ENCODE results near the gene RIN3.
"Not testable (repeated sequence)": the region's sequence is repeated elsewhere in the genome, so short reads cannot be mapped to it uniquely, and the experiment has no call there.

Gene RIN3

DNA sequence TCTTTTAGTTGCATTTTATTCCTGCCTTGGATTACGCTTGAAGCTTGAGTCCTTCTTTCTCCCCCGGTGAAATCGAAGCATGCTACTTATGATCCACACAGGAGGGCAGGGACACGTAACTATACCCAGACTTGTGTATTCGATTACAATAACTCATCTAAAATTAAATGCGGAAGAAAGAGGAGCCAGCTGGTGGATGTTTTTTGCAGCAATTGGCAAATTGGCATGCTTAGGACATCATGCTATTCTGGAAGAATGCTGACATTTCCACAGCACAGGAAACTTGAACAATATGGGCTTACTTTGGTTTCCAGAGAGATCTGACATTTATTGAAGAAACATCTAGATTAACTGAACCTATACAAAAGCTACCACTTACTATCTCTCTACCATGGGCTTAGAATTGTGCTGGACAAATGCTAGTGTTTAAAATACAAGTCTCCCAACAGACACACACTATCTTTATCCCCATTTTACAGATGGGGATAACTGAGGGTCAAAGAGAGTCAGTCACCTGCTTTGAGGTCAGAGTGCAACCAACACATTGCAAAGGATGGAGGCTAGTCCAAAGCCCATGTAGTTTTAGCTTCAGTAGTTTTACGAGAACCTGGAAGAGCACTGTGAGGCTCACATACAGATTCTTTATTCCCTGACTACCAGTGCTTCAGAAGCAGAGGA lies 198.5 kb downstream of the RIN3 start:
- H3K9ac ChIP-seq = no peak overlapping the region
- TF ChIP-seq Cebpa-rat (IDR thresholded peaks at IDR 0.05) = no peak
- no peaks in the 10 kb centered on the region for H3K9me3 ChIP-seq (replicated peaks in 1 of 11)
- H3K4me3 ChIP-seq = no peak overlapping the region
- peaks cover 8 to 49% (median 9%) of the 10 kb centered on the region in 10 experiments; a peak in 17 of 20 replicates for H3K4me1 ChIP-seq
- H3K27ac ChIP-seq = no peak overlapping the region
- H3K27me3 ChIP-seq = no peaks in the 10 kb centered on the region
- peaks cover 0 to 100% (median 23%) of the 10 kb centered on the region in 11 experiments; a peak in 14 of 22 replicates for H3K36me3 ChIP-seq
- H4K20me1 ChIP-seq = peaks cover 0 to 100% (median 0%) of the 10 kb centered on the region in 11 experiments; a peak in 6 of 22 replicates
- H3K4me2 ChIP-seq = no peak overlapping the region

DNA sequence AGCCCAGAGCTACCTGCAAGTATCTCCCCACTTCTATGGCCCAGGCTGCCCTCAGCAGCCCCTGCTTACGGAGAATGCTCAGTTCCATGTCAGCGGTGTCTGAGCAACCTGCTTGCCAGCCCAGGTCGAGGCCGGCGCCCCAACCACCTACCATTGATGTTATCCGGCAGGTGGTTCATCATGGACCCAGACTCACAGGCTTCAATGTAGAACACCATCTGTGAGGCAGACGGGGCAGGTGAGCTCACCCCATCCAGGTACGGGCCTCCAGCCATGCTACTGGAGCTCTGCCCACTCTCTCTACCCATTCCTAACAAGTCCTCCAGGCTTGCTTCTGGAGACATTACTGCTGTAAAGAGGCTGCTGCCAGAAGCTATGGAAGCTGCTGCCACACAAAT lies 199.1 kb downstream of the RIN3 start:
- no peak for TF ChIP-seq Cebpa-rat (IDR thresholded peaks at IDR 0.05)
- no peak overlapping the region for H3K4me3 ChIP-seq
- H3K9ac ChIP-seq = no peak overlapping the region
- H3K36me3 ChIP-seq = peaks cover 0 to 100% (median 23%) of the 10 kb centered on the region in 11 experiments; a peak in 14 of 22 replicates
- no peak overlapping the region for H3K27ac ChIP-seq
- H3K9me3 ChIP-seq (replicated peaks in 1 of 11) = no peaks in the 10 kb centered on the region
- no peak overlapping the region for H3K4me2 ChIP-seq
- peaks cover 0 to 100% (median 0%) of the 10 kb centered on the region in 11 experiments; a peak in 6 of 22 replicates for H4K20me1 ChIP-seq
- H3K27me3 ChIP-seq = no peaks in the 10 kb centered on the region
- peaks cover 9 to 51% (median 10%) of the 10 kb centered on the region in 10 experiments; a peak in 17 of 20 replicates for H3K4me1 ChIP-seq

DNA sequence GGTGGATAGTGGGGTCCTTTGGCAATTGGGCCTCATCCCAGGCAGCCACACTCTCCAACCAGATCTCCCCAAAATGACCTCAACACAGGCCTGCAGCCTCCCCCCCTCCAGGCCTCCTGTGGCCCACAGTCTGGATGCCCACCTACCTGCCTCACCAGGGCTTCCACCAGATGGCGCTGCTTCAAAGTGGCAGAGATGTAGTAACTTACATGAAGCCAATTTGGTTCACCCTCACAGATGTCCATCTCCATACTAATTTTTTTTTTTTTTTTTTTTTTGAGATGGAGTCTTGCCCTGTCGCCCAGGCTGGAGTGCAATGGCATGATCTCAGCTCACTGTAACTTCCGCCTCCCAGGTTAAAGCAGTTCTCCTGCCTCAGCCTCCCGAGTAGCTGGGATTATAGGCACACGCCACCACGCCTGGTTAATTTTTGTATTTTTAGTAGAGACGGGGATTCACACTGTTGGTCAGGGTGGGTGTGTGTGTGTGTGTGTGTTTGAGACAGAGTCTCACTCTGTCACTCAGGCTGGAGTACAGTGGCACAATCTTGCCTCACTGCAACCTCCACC lies 201.2 kb downstream of the RIN3 start:
- Histone ChIP-seq H3K4me2 (peak overlapping the region in 5 of 11 experiments; percentile 13 to 38 (median 24); a peak in 5 of 22 replicates), H3K9ac (peak overlapping the region in 1 of 11 experiments; percentile 13; a peak in 2 of 22 replicates), H4K20me1 (peaks cover 0 to 100% (median 0%) of the 10 kb centered on the region in 11 experiments; a peak in 6 of 22 replicates), H3K36me3 (peaks cover 0 to 97% (median 17%) of the 10 kb centered on the region in 11 experiments; a peak in 14 of 22 replicates), H3K4me1 (peaks cover 9 to 51% (median 10%) of the 10 kb centered on the region in 10 experiments; a peak in 17 of 20 replicates)
- not testable (repeated sequence) for H3K27ac ChIP-seq; H3K27me3 ChIP-seq; H3K4me3 ChIP-seq; H3K9me3 ChIP-seq (replicated peaks in 1 of 11)

DNA sequence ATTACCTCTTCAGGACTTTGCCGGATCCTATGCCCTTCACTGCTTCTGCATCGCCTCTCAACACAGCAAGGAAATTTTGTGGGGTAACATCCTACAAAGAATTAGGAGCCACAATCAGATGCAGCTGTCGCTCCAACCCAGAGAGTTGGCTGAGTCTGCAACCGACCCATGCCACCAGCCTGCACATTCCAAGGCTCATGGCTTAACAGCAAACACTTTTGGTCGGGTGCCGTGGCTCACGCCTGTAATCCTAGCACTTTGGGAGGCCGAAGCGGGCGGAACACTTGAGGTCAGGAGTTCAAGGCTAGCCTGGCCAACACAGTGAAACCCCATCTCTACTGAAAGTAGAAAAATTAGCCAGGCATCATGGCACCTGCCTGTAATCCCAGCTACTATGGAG lies 202.6 kb downstream of the RIN3 start:
- Histone ChIP-seq H3K36me3 (peaks cover 0 to 97% (median 8%) of the 10 kb centered on the region in 11 experiments; a peak in 12 of 22 replicates), H3K4me1 (peaks cover 7 to 48% (median 9%) of the 10 kb centered on the region in 10 experiments; a peak in 17 of 20 replicates), H3K27ac (no peak overlapping the region), H3K4me2 (no peak overlapping the region), H3K9me3 (replicated peaks in 1 of 11) (no peaks in the 10 kb centered on the region), H3K27me3 (no peaks in the 10 kb centered on the region), H4K20me1 (peaks cover 0 to 100% (median 0%) of the 10 kb centered on the region in 11 experiments; a peak in 6 of 22 replicates), H3K4me3 (no peak overlapping the region), H3K9ac (peak overlapping the region in 2 of 11 experiments; percentile 20 to 35; a peak in 1 of 22 replicates)
- no peak for TF ChIP-seq Cebpa-rat (IDR thresholded peaks at IDR 0.05)

DNA sequence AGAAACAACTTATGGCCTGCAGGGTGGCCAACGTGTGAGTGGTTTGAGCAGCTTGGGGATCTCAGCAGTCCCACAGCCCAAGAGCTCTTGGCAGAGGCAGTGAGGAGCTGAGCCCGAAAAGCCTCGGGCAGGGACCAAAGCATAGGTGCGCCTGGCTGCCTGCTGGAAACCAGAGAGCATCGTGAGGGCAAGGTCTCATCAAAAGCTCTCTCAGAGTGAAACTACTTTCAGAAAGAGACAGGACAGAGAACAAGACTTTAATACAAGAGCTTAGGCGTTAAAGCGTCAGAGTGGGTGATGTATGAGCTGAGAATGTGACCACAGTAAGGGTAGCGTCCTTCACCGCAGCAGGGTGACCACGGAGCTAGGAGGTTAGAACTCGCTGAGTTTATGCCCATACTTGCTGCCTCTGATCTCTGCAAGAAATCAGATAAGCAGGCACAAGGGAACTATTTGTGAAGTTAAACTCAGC lies 204.0 kb downstream of the RIN3 start:
- Histone ChIP-seq H3K27me3 (no peaks in the 10 kb centered on the region), H3K4me1 (peaks cover 0 to 46% (median 9%) of the 10 kb centered on the region in 10 experiments; a peak in 16 of 20 replicates), H3K9me3 (replicated peaks in 1 of 11) (no peaks in the 10 kb centered on the region), H3K4me3 (no peak overlapping the region), H3K4me2 (no peak overlapping the region), H3K36me3 (peaks cover 0 to 97% (median 4%) of the 10 kb centered on the region in 11 experiments; a peak in 10 of 22 replicates), H3K27ac (no peak overlapping the region; a peak in 2 of 22 replicates), H4K20me1 (peaks cover 0 to 100% (median 0%) of the 10 kb centered on the region in 11 experiments; a peak in 6 of 22 replicates), H3K9ac (peak overlapping the region in 1 of 11 experiments; percentile 8; a peak in 1 of 22 replicates)
- TF ChIP-seq Cebpa-rat (IDR thresholded peaks at IDR 0.05) = no peak

DNA sequence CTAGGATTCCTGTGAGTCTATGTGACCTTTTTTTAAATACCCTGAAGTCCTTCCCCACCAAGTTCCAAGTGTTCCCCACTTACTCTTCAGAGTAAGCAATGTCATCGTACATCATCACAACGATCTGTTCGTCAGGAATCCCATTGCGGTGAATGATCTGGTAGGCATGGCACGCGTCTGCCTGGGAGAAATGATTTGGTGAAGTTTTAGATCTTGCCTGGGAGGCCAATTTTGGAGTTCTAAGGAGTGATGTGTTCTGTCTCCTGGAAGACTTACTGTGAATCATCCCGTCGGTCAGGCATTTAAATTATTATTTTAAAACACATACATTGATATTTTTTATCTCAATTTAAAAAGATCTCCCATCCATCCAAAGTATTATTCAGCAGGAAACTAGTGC lies 205.1 kb downstream of the RIN3 start:
- Histone ChIP-seq H3K4me3 (no peak overlapping the region), H3K4me2 (no peak overlapping the region), H3K9me3 (replicated peaks in 1 of 11) (no peaks in the 10 kb centered on the region), H4K20me1 (peaks cover 0 to 100% (median 0%) of the 10 kb centered on the region in 11 experiments; a peak in 6 of 22 replicates), H3K27ac (no peak overlapping the region), H3K27me3 (no peaks in the 10 kb centered on the region), H3K36me3 (peaks cover 0 to 97% (median 0%) of the 10 kb centered on the region in 11 experiments; a peak in 10 of 22 replicates), H3K4me1 (peaks cover under 1 to 47% (median 9%) of the 10 kb centered on the region in 10 experiments; a peak in 17 of 20 replicates), H3K9ac (no peak overlapping the region)
- no peak for TF ChIP-seq Cebpa-rat (IDR thresholded peaks at IDR 0.05)

DNA sequence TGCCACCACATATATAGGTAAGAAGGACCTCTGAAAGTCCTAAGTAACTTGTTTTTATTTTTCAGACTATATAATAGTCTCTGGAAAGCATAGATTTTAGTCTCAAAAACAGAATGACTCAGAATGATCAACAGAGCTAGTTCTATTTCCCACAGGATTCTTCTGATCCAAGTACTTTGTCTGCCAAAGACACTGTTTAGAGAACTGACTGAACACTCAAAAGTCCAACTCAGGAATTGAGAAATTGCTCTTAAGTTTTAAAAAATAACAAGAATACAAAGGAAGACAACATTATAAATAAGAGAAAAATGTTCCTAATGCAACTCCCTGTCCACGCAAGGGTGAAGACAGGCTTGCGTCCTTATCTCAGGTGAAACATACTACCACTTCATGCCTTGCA lies 205.8 kb downstream of the RIN3 start:
- Histone ChIP-seq H3K9ac (no peak overlapping the region), H3K36me3 (peaks cover 0 to 97% (median 0%) of the 10 kb centered on the region in 11 experiments; a peak in 10 of 22 replicates), H3K27ac (no peak overlapping the region), H3K4me3 (no peak overlapping the region), H3K4me1 (peaks cover 8 to 55% (median 11%) of the 10 kb centered on the region in 10 experiments; a peak in 18 of 20 replicates), H3K27me3 (no peaks in the 10 kb centered on the region), H3K9me3 (replicated peaks in 1 of 11) (0 out of 22 replicates have a peak, but pooled peaks cover 0 to under 1% (median 0%) of the 10 kb centered on the region in 11 experiments), H4K20me1 (peaks cover 0 to 100% (median 0%) of the 10 kb centered on the region in 11 experiments; a peak in 6 of 22 replicates), H3K4me2 (no peak overlapping the region)
- no peak for TF ChIP-seq Cebpa-rat (IDR thresholded peaks at IDR 0.05)

DNA sequence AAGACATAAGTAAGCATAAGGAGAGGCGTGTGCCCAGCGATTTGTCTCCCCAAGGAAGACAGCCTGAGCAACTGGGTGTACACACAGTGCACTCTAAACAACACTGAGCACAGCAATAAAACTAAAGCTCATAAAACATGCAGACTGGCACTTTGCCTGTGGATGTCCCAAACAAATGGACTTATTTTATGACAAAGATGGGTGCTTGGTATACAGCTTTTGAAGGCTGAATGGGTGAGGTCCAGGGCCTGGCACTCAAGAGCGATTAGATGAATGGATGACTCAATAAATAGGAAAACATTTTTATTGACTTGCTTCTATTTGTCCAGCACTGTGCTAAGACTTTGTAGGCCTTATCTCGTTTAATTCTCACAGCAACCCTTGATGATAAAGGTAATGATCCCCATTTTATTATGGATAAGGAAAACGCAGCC lies 206.3 kb downstream of the RIN3 start:
- Histone ChIP-seq H3K4me1 (peaks cover 7 to 58% (median 14%) of the 10 kb centered on the region in 10 experiments; a peak in 18 of 20 replicates), H3K4me2 (no peak overlapping the region), H3K27me3 (no peaks in the 10 kb centered on the region), H3K36me3 (peaks cover 0 to 97% (median 0%) of the 10 kb centered on the region in 11 experiments; a peak in 10 of 22 replicates), H3K9ac (no peak overlapping the region), H3K27ac (no peak overlapping the region), H4K20me1 (peaks cover 0 to 100% (median 0%) of the 10 kb centered on the region in 11 experiments; a peak in 6 of 22 replicates), H3K4me3 (no peak overlapping the region), H3K9me3 (replicated peaks in 1 of 11) (0 out of 22 replicates have a peak, but pooled peaks cover 0 to 4% (median 0%) of the 10 kb centered on the region in 11 experiments)
- no peak for TF ChIP-seq Cebpa-rat (IDR thresholded peaks at IDR 0.05)

Data from BLaER1 treated with 17β-estradiol and CSF1 and Interleukin-3, amounts not matched to agents 10 nM and 100 nM (cell line).